Adrenal gland (tissue), 12 donors: ENCODE data around the gene CCSER1. TPM values are rescaled to one million over a fixed set of nuclear protein-coding genes. Genes with fewer than 3 reads are reported as not detected.
"Not testable (repeated sequence)": the region's sequence is repeated elsewhere in the genome, so short reads cannot be mapped to it uniquely, and the experiment has no call there.

ENCODE experiments used
- DNase-seq, 7 donors: peaks; one replicate each; pipeline ENCODE4 v3.0.0-alpha.2; 2019 to 2020
- H3K27ac ChIP-seq, 5 donors: fragments of 200-600 bp; sonication (generic) in 4 of 5; 1 replicate in 3 of 5; 2 replicates in 2 of 5; pipeline versions ENCODE4 v1.5.1 to v1.8.0; 2016 to 2020; ENCODE audit warnings: mild to moderate bottlenecking in 1 of 5
- H3K27me3 ChIP-seq: fragments of 200-600 bp; 2 replicates; pipeline ENCODE4 v1.8.0; 2021
- H3K36me3 ChIP-seq, 2 donors: fragments of 200-600 bp; replicated peaks in 1 of 2; 1 replicate in 1 of 2; 2 replicates in 1 of 2; pipeline versions ENCODE4 v1.5.1 to v1.8.0; 2018 to 2022
- H3K4me1 ChIP-seq, 2 donors: fragments of 200-600 bp; replicated peaks in 1 of 2; 1 replicate in 1 of 2; 2 replicates in 1 of 2; pipeline versions ENCODE4 v1.5.1 to v1.8.0; 2018 to 2021
- H3K4me3 ChIP-seq, 4 donors: fragments of 200-600 bp; sonication (generic) in 3 of 4; one replicate each; pipeline ENCODE4 v1.5.1; 2016 to 2018
- H3K9me3 ChIP-seq, 3 donors: fragments of 200-600 bp; sonication (generic) in 1 of 3; replicated peaks in 1 of 3; 1 replicate in 2 of 3; 2 replicates in 1 of 3; pipeline versions ENCODE4 v1.5.1 to v1.8.0; 2016 to 2021
- CTCF ChIP-seq, 6 experiments: fragments of 450-650 bp in 4 of 6; fragments of 200-600 bp in 2 of 6; sonication (generic) in 1 of 6; IDR thresholded peaks; 1 replicate in 5 of 6; 2 replicates in 1 of 6; pipeline versions ENCODE4 v1.5.1 to v1.8.0; 2016 to 2021; ENCODE audit warnings: antibody characterized with exemption in 6 of 6, mild to moderate bottlenecking in 2 of 6, moderate library complexity in 1 of 6
- POLR2A ChIP-seq, 2 donors: fragments of 450-650 bp; IDR thresholded peaks; one replicate each; pipeline ENCODE4 v1.6.1; 2017; ENCODE audit warnings: antibody characterized with exemption in 2 of 2, mild to moderate bottlenecking in 2 of 2, moderate library complexity in 1 of 2
- WGBS, 4 donors: extraction: QIAGEN DNeasy Blood & Tissue Kit in 2 of 4; methylation state at CpG; one replicate each; pipeline versions ENCODE4 v1.1.5 to v1.1.7; 2013 to 2017; 5-methylcytosine and 5-hydroxymethylcytosine counted together
- intact Hi-C, 2 donors: fragments of 100-400 bp; cut with DNase I; formaldehyde crosslinking; loops; one replicate each; pipeline versions ENCODE4 v1.14.1 to v1.15.0; 2022 to 2023
- polyA plus RNA-seq, 3 donors: library from polyadenylated mRNA; stranded (reverse); fragments of 200-250 nt in 2 of 3; fragments of 350-450 nt in 1 of 3; fragmentation: Illumina TruSeq in 1 of 3; extraction: RNeasy Lipid Tissue Mini Kit (QIAGEN cat#74804) in 1 of 3; gene quantifications; one replicate each; pipeline ENCODE4 v1.2.3, GENCODE V29; 2013 to 2014
- total RNA-seq, 9 donors: library from RNA; depleted of rRNA in 4 of 9; stranded (reverse); fragments of >200 nt in 4 of 9; fragments of 120-200 nt in 1 of 9; fragmentation: NEBNext Ultra II Directional in 1 of 9; extraction: Animal tissue kit (Norgen Biotek cat#: 25700) in 1 of 9; gene quantifications; one replicate each; pipeline versions ENCODE4 v1.1.0 to v1.2.4, GENCODE V29; 2013 to 2023
- donor health status: healthy with polysubstance abuse.
- donor health status: Bipolar disorder and iron deficiency.
- donor health status: DM: yes; HTN: yes; CAD: no.
- donor health status: DM: no; HTN: no; CAD: no.
- donor health status: DM: no; HTN: no; CAD: no.
- donor health status: DM: yes; HTN: yes; CAD: no.

Gene CCSER1
- total and polyA plus RNA-seq, 12 donors = 0.14 to 11.7 (median 2.3) TPM; not detected in 1

GRCh38 chr4:90306810-90307209 is 179.6 kb downstream of the CCSER1 start:
- DNase-seq = no peak
- Histone ChIP-seq H3K4me3 (no peak overlapping the region), H3K27me3 (no peaks in the 10 kb centered on the region), H3K4me1 (peaks cover 0 to 5% of the 10 kb centered on the region in 2 donors), H3K36me3 (no peaks in the 10 kb centered on the region), H3K27ac (no peak overlapping the region), H3K9me3 (no peaks in the 10 kb centered on the region)
- WGBS, 4 donors = 90 to 95% (median 93%) methylated on average over 1 of the region's 1 CpG
- TF ChIP-seq POLR2A (IDR thresholded peaks at IDR 0.05) (no peak), CTCF (IDR thresholded peaks at IDR 0.05) (no peak)
- intact Hi-C loops = no loop called here

- H3K4me3 ChIP-seq, intact Hi-C loops, H3K9me3 ChIP-seq, H3K27me3 ChIP-seq, H3K36me3 ChIP-seq: not testable (repeated sequence)
- 60 to 83% (median 80%) methylated on average over 6 of the region's 6 CpGs for WGBS, 4 donors
- peak in 1 of 7 donors; percentile 14 for DNase-seq
- peak overlapping the region in 3 of 5 donors; percentile 48 to 69 (median 52) for H3K27ac ChIP-seq
- peaks cover 0 to 17% of the 10 kb centered on the region in 2 donors for H3K4me1 ChIP-seq
Observed at GRCh38 chr4:90317140-90317539, 189.9 kb downstream of the CCSER1 start.

- intact Hi-C loops = no loop called here
- no peak overlapping the region for H3K4me3 ChIP-seq
- WGBS, 4 donors = 18 to 36% (median 25%) methylated on average over 2 of the region's 2 CpGs
Observed at GRCh38 chr4:90317785-90318184, 190.6 kb downstream of the CCSER1 start.

GRCh38 chr4:90318193-90318592 is 191.0 kb downstream of the CCSER1 start:
- Histone ChIP-seq H3K9me3 (no peaks in the 10 kb centered on the region), H3K27ac (peak overlapping the region; percentile 48 to 69 (median 61)), H3K36me3 (no peaks in the 10 kb centered on the region), H3K27me3 (no peaks in the 10 kb centered on the region), H3K4me1 (peaks cover 0 to 17% of the 10 kb centered on the region in 2 donors), H3K4me3 (no peak overlapping the region)
- intact Hi-C loops = no loop called here
- DNase-seq = no peak
- 36 to 58% (median 37%) methylated on average over 2 of the region's 2 CpGs for WGBS, 4 donors
- no peak for TF ChIP-seq CTCF (IDR thresholded peaks at IDR 0.05)
- TF ChIP-seq POLR2A (IDR thresholded peaks at IDR 0.05) = no peak

More at GRCh38 chr4:90317785-90318184, 190.6 kb downstream of the CCSER1 start:
- H3K27me3 ChIP-seq = no peaks in the 10 kb centered on the region
- H3K36me3 ChIP-seq = no peaks in the 10 kb centered on the region
- DNase-seq = no peak
- H3K9me3 ChIP-seq = no peaks in the 10 kb centered on the region
- TF ChIP-seq CTCF (IDR thresholded peaks at IDR 0.05) (no peak), POLR2A (IDR thresholded peaks at IDR 0.05) (no peak)
- H3K4me1 ChIP-seq = peaks cover 0 to 17% of the 10 kb centered on the region in 2 donors
- peak overlapping the region; percentile 48 to 69 (median 61) for H3K27ac ChIP-seq

GRCh38 chr4:90328558-90328957 is 201.4 kb downstream of the CCSER1 start:
- H3K9me3 ChIP-seq = no peaks in the 10 kb centered on the region
- intact Hi-C loops = no loop called here
- no peak overlapping the region for H3K4me3 ChIP-seq
- H3K36me3 ChIP-seq = no peaks in the 10 kb centered on the region
- TF ChIP-seq CTCF (IDR thresholded peaks at IDR 0.05) (no peak), POLR2A (IDR thresholded peaks at IDR 0.05) (no peak)
- DNase-seq = peak in 5 of 7 donors; percentile 17 to 75 (median 34)
- no peaks in the 10 kb centered on the region for H3K27me3 ChIP-seq
- no peaks in the 10 kb centered on the region for H3K4me1 ChIP-seq
- WGBS, 4 donors = 28 to 31% (median 29%) methylated on average over 2 of the region's 2 CpGs
- H3K27ac ChIP-seq = no peak overlapping the region
